ENCODE measurements around the gene ENG.

GRCh38 chr9:127873886-127874285 lies 19.4 kb upstream of the ENG start:
- TF ChIP-seq CTCF (IDR thresholded peaks at IDR 0.05; ENCODE audit: low read depth, low read length) (no peak), EZH2phosphoT487 (IDR thresholded peaks at IDR 0.05; ENCODE audit: low read depth) (no peak)
